GM21576 (cell line): ENCODE measurements around the gene ZNF559.
"Not testable (repeated sequence)": the region's sequence is repeated elsewhere in the genome, so short reads cannot be mapped to it uniquely, and the experiment has no call there.

Source experiments
- ATAC-seq: cut with Tn5 transposase; IDR thresholded peaks from one replicate; pipeline ENCODE4 v1.9.1; 2021; ENCODE audit warnings: mild to moderate bottlenecking, moderate library complexity; ENCODE audit not compliant: unreplicated experiment

Gene ZNF559

GRCh38 chr19:9323919-9324583 is at the start of gene ZNF559:
Gene ZNF559 (plus strand): TSS chr19:9324179. CDS start chr19:9338550, 14,371 bp downstream.
- peak; percentile 93 for ATAC-seq

- ATAC-seq = not testable (repeated sequence)
Measured at GRCh38 chr19:9283485-9283884, 40.5 kb upstream of the ZNF559 start.

GRCh38 chr19:9289231-9289884 is 34.6 kb upstream of the ZNF559 start:
- ATAC-seq = no peak

- no peak for ATAC-seq
Measured at GRCh38 chr19:9295411-9295849, 28.5 kb upstream of the ZNF559 start.

GRCh38 chr19:9296336-9296735 is 27.6 kb upstream of the ZNF559 start:
- ATAC-seq = no peak

- no peak for ATAC-seq
Measured at GRCh38 chr19:9306443-9306842, 17.5 kb upstream of the ZNF559 start.

- ATAC-seq = no peak
Measured at GRCh38 chr19:9308091-9308770, 15.7 kb upstream of the ZNF559 start.

- ATAC-seq = peak; percentile 83
Measured at GRCh38 chr19:9309139-9309973, 14.6 kb upstream of the ZNF559 start, which contains the start of gene ZNF699. Gene ZNF699 (minus strand): TSS chr19:9309838. CDS start chr19:9305119, 4,719 bp downstream.

- ATAC-seq = peak; percentile 62
Measured at GRCh38 chr19:9309974-9310446, 14.0 kb upstream of the ZNF559 start.

GRCh38 chr19:9313756-9314155 is 10.2 kb upstream of the ZNF559 start:
- ATAC-seq = no peak

GRCh38 chr19:9321338-9321737 is 2.6 kb upstream of the ZNF559 start:
- ATAC-seq = no peak

GRCh38 chr19:9321756-9322155 is 2.2 kb upstream of the ZNF559 start:
- not testable (repeated sequence) for ATAC-seq

- ATAC-seq = not testable (repeated sequence)
Measured at GRCh38 chr19:9322201-9322600, 1.8 kb upstream of the ZNF559 start.

GRCh38 chr19:9323557-9323918 is 441 bp upstream of the ZNF559 start:
- peak; percentile 27 for ATAC-seq

GRCh38 chr19:9324584-9324962 is 594 bp downstream of the ZNF559 start:
- no peak for ATAC-seq

GRCh38 chr19:9329999-9330398 is 6.0 kb downstream of the ZNF559 start:
- ATAC-seq = no peak

GRCh38 chr19:9342610-9343304 is 18.8 kb downstream of the ZNF559 start:
- no peak for ATAC-seq

- ATAC-seq = no peak
Measured at GRCh38 chr19:9345005-9345404, 21.0 kb downstream of the ZNF559 start.

- no peak for ATAC-seq
Measured at GRCh38 chr19:9348253-9348652, 24.3 kb downstream of the ZNF559 start.

GRCh38 chr19:9348671-9349070 is 24.7 kb downstream of the ZNF559 start:
- no peak for ATAC-seq
